Kidney (tissue), 14 donors: ENCODE data around the gene TMEM108. TPM values are rescaled to one million over a fixed set of nuclear protein-coding genes. Genes with fewer than 3 reads are reported as not detected.

Source experiments
- DNase-seq, 5 donors: peaks; one replicate each; pipeline ENCODE4 v3.0.0-alpha.2; 2013 to 2020
- FAIRE-seq: peaks from 2 replicates; lab custom pipeline; 2012; peaks lifted over from hg19 to GRCh38; lab: Jason Lieb, UNC
- H3K27ac ChIP-seq, 2 donors: one replicate each; pipeline ENCODE4 v1.7.0; 2013; ENCODE audit warnings: low read depth in 2 of 2, low read length in 2 of 2, inconsistent platforms in 1 of 2
- H3K27me3 ChIP-seq: one replicate; pipeline ENCODE4 v1.7.1; 2013; ENCODE audit warnings: low read length, inconsistent platforms; ENCODE audit not compliant: control insufficient read depth, insufficient read depth
- H3K36me3 ChIP-seq, 3 donors: one replicate each; pipeline versions ENCODE4 v1.7.0 to v1.7.1; 2013; ENCODE audit warnings: low read length in 3 of 3, control low read depth in 1 of 3, inconsistent platforms in 1 of 3; ENCODE audit not compliant: insufficient read depth in 3 of 3, control insufficient read depth in 2 of 3
- H3K4me1 ChIP-seq, 3 donors: one replicate each; pipeline versions ENCODE4 v1.7.0 to v1.7.1; 2013; ENCODE audit warnings: low read length in 3 of 3, inconsistent platforms in 1 of 3, low read depth in 1 of 3; ENCODE audit not compliant: control insufficient read depth in 2 of 3, insufficient read depth in 2 of 3
- H3K4me3 ChIP-seq, 3 donors: one replicate each; pipeline versions ENCODE4 v1.7.0 to v1.8.1; 2013; ENCODE audit warnings: low read length in 3 of 3, control low read depth in 1 of 3, inconsistent platforms in 1 of 3
- H3K9ac ChIP-seq, 3 donors: one replicate each; pipeline versions ENCODE4 v1.7.0 to v1.7.1; 2013; ENCODE audit warnings: low read length in 3 of 3, control low read depth in 1 of 3, inconsistent platforms in 1 of 3
- H3K9me3 ChIP-seq, 3 donors: one replicate each; pipeline versions ENCODE4 v1.7.0 to v1.7.1; 2013; ENCODE audit warnings: low read length in 3 of 3, control low read depth in 1 of 3, inconsistent platforms in 1 of 3; ENCODE audit not compliant: control insufficient read depth in 2 of 3, insufficient read depth in 1 of 3
- intact Hi-C: fragments of 100-400 bp; cut with DNase I; formaldehyde crosslinking; loops from one replicate; pipeline ENCODE4 v1.11.1; 2022
- polyA plus RNA-seq: library from polyadenylated mRNA; stranded (reverse); fragments of 350-450 nt; fragmentation: Illumina TruSeq; extraction: RNeasy Lipid Tissue Mini Kit (QIAGEN cat#74804); gene quantifications from one replicate; pipeline ENCODE4 v1.2.3, GENCODE V29; 2014; ENCODE audit warnings: low read depth, low replicate concordance; ENCODE audit not compliant: insufficient read depth
- total RNA-seq: library from RNA; stranded (reverse); fragmentation: NEBNext Ultra II Directional; extraction: Animal tissue kit (Norgen Biotek cat#: 25700); gene quantifications from one replicate; pipeline ENCODE4 v1.2.1, GENCODE V29; 2021
- TF ChIP-seq, protein P1 (sequence below): IDR thresholded peaks from 3 replicates; pipeline ENCODE4 v1.5.1; 2012; ENCODE audit warnings: mild to moderate bottlenecking, moderate library complexity, borderline replicate concordance; ENCODE audit not compliant: insufficient read depth; ENCODE audit errors: extremely low read depth
- donor health status: control.
- donor health status: control.
- donor health status: control.
- donor health status: control.
- donor health status: control.
- donor health status: DM: yes; HTN: yes; CAD: no.
- donor health status: Normal renal cell carcinoma (clear cell type).

Gene TMEM108
- total and polyA plus RNA-seq, 2 donors from 2014 or later, result 0.91 to 1.5 TPM

DNA sequence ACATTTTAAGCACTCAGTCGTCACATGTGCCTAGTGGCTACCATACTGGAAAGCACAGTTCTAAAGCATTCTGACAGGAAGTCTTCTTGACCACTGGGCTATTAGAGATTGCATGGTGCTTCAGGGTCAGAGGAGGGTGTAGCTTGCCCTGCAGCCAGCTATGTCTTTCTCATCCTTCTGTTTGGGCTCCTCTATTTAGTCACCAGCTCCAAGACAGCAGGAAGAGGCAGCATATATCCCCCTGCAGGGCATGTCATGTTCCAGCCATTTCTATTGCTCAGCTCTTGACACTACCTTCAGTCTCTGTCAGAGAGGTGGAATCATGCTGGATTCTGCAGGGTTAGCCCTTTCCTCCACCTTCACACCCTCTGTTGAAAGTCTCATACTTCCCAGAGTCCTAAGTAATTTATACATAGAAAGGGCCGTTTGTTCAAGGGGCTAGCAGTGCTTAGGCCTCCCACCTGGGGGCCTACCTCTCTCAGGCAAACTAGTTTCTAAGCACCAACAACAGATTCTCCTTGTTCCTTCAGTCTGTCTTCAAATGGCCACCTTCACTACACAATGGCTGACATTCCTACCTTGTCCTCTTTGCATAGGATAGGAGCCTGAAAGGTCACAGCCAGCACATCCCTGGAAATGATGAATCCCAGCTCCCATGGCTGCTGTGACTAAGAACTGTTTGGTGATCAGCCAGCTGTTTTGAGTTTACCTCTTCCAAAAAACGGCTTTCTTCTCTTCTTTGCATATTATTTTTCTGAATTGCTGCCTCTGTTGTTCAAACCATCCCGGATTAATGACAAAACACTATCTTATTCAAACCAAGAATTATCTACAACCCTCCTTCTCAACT lies 246.0 kb downstream of the TMEM108 start:
- Histone ChIP-seq H3K4me3 (no peak overlapping the region), H3K9me3 (no peaks in the 10 kb centered on the region), H3K27me3 (no peaks in the 10 kb centered on the region), H3K9ac (no peak overlapping the region), H3K27ac (no peak overlapping the region), H3K36me3 (no peaks in the 10 kb centered on the region), H3K4me1 (no peaks in the 10 kb centered on the region)
- FAIRE-seq (no peak), DNase-seq (no peak)
- intact Hi-C loops, result no loop called here
- TF ChIP-seq, protein P1, sequence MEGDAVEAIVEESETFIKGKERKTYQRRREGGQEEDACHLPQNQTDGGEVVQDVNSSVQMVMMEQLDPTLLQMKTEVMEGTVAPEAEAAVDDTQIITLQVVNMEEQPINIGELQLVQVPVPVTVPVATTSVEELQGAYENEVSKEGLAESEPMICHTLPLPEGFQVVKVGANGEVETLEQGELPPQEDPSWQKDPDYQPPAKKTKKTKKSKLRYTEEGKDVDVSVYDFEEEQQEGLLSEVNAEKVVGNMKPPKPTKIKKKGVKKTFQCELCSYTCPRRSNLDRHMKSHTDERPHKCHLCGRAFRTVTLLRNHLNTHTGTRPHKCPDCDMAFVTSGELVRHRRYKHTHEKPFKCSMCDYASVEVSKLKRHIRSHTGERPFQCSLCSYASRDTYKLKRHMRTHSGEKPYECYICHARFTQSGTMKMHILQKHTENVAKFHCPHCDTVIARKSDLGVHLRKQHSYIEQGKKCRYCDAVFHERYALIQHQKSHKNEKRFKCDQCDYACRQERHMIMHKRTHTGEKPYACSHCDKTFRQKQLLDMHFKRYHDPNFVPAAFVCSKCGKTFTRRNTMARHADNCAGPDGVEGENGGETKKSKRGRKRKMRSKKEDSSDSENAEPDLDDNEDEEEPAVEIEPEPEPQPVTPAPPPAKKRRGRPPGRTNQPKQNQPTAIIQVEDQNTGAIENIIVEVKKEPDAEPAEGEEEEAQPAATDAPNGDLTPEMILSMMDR, result no peak

DNA sequence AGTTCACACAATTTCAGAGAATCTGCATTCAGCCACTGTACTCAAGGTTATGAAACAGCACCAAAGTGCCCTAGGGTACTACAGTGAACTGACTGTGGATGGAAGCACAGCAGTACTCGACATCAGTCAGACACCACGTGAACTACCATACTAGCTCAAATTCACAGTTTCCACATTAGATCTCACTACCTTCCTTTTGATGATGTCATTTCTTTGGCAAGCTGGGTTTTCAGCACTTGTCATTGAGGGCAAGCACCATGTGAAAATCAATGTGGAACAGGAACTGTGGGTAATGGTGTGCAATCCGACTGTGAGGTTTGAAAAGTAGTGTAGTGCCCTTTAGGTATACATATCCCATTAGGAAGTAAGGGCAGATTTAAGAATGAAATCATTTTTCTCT lies 251.1 kb downstream of the TMEM108 start:
- H3K4me1 ChIP-seq, result no peaks in the 10 kb centered on the region
- no peak overlapping the region for H3K4me3 ChIP-seq
- intact Hi-C loops, result no loop called here
- no peak for FAIRE-seq
- H3K9ac ChIP-seq, result no peak overlapping the region
- H3K9me3 ChIP-seq, result no peaks in the 10 kb centered on the region
- H3K27me3 ChIP-seq, result no peaks in the 10 kb centered on the region
- DNase-seq, result no peak
- TF ChIP-seq, protein P1, result no peak
- no peak overlapping the region for H3K27ac ChIP-seq
- no peaks in the 10 kb centered on the region for H3K36me3 ChIP-seq

DNA sequence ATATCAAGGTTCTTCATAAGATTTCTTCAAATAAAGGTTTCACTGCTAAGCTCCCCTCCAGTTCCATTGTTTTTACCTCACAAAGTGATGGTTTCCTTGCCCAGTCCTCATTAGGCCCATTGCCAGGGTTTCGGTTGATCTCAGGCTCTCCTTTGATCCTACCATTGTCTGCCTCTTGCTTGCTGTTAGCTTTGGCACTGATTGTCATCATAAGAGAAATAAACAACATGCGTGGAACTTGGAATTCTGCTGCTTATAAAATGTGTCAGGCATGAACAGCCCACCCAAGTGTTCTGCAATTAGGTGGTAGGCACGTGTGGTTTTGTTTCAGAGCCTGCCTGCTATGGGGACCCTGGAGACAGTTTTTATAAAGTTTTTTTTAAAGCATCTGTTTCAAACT lies 254.1 kb downstream of the TMEM108 start:
- intact Hi-C loops, result no loop called here
- Histone ChIP-seq H3K9ac (no peak overlapping the region), H3K4me3 (no peak overlapping the region), H3K9me3 (no peaks in the 10 kb centered on the region), H3K27ac (no peak overlapping the region), H3K36me3 (no peaks in the 10 kb centered on the region), H3K27me3 (no peaks in the 10 kb centered on the region), H3K4me1 (no peaks in the 10 kb centered on the region)
- FAIRE-seq, result no peak
- DNase-seq, result no peak
- TF ChIP-seq, protein P1, result no peak
